ENCODE measurements around the gene LSAMP.

The LSAMP gene

GRCh38 chr3:115862099-115862498, 583.2 kb downstream of the LSAMP start:
- no peak for TF ChIP-seq CTCF (IDR thresholded peaks at IDR 0.05)
- Histone ChIP-seq H3K36me3 (no peaks in the 10 kb centered on the region), H3K27me3 (no peaks in the 10 kb centered on the region), H3K9me3 (no peaks in the 10 kb centered on the region), H3K27ac (no peak overlapping the region), H3K4me1 (ENCODE audit: control insufficient read depth in 1 of 2, insufficient read depth in 1 of 2, low read depth in 1 of 2, low read length in 1 of 2) (no peaks in the 10 kb centered on the region), H3K4me3 (ENCODE audit: low read depth in 1 of 2, low read length in 1 of 2) (no peak overlapping the region)

GRCh38 chr3:115861166-115861733, 584.0 kb downstream of the LSAMP start:
- H3K4me1 ChIP-seq (ENCODE audit: control insufficient read depth in 1 of 2, insufficient read depth in 1 of 2, low read depth in 1 of 2, low read length in 1 of 2), result no peaks in the 10 kb centered on the region
- H3K4me3 ChIP-seq (ENCODE audit: low read depth in 1 of 2, low read length in 1 of 2), result no peak overlapping the region
- no peak overlapping the region for H3K27ac ChIP-seq
- H3K27me3 ChIP-seq, result no peaks in the 10 kb centered on the region
- no peaks in the 10 kb centered on the region for H3K36me3 ChIP-seq
- no peak for TF ChIP-seq CTCF (IDR thresholded peaks at IDR 0.05)
- H3K9me3 ChIP-seq, result no peaks in the 10 kb centered on the region

GRCh38 chr3:115860766-115861165, 584.5 kb downstream of the LSAMP start:
- H3K4me1 ChIP-seq (ENCODE audit: control insufficient read depth in 1 of 2, insufficient read depth in 1 of 2, low read depth in 1 of 2, low read length in 1 of 2), result no peaks in the 10 kb centered on the region
- H3K4me3 ChIP-seq (ENCODE audit: low read depth in 1 of 2, low read length in 1 of 2), result no peak overlapping the region
- TF ChIP-seq CTCF (IDR thresholded peaks at IDR 0.05), result no peak
- no peaks in the 10 kb centered on the region for H3K36me3 ChIP-seq
- H3K9me3 ChIP-seq, result no peaks in the 10 kb centered on the region
- H3K27ac ChIP-seq, result no peak overlapping the region
- H3K27me3 ChIP-seq, result no peaks in the 10 kb centered on the region

GRCh38 chr3:115859002-115859807, 586.1 kb downstream of the LSAMP start:
- H3K36me3 ChIP-seq, result no peaks in the 10 kb centered on the region
- no peaks in the 10 kb centered on the region for H3K4me1 ChIP-seq (ENCODE audit: control insufficient read depth in 1 of 2, insufficient read depth in 1 of 2, low read depth in 1 of 2, low read length in 1 of 2)
- no peak for TF ChIP-seq CTCF (IDR thresholded peaks at IDR 0.05)
- H3K4me3 ChIP-seq (ENCODE audit: low read depth in 1 of 2, low read length in 1 of 2), result no peak overlapping the region
- no peaks in the 10 kb centered on the region for H3K27me3 ChIP-seq
- H3K9me3 ChIP-seq, result no peaks in the 10 kb centered on the region
- H3K27ac ChIP-seq, result no peak overlapping the region

GRCh38 chr3:115857518-115858136, 587.7 kb downstream of the LSAMP start:
- Histone ChIP-seq H3K4me1 (ENCODE audit: control insufficient read depth in 1 of 2, insufficient read depth in 1 of 2, low read depth in 1 of 2, low read length in 1 of 2) (no peaks in the 10 kb centered on the region), H3K36me3 (no peaks in the 10 kb centered on the region), H3K4me3 (ENCODE audit: low read depth in 1 of 2, low read length in 1 of 2) (no peak overlapping the region), H3K27ac (no peak overlapping the region), H3K9me3 (no peaks in the 10 kb centered on the region), H3K27me3 (no peaks in the 10 kb centered on the region)
- no peak for TF ChIP-seq CTCF (IDR thresholded peaks at IDR 0.05)
